Measurements from ENCODE around the gene NGFR.
"Not testable (repeated sequence)": the region's sequence is repeated elsewhere in the genome, so short reads cannot be mapped to it uniquely, and the experiment has no call there.

Gene NGFR

DNA sequence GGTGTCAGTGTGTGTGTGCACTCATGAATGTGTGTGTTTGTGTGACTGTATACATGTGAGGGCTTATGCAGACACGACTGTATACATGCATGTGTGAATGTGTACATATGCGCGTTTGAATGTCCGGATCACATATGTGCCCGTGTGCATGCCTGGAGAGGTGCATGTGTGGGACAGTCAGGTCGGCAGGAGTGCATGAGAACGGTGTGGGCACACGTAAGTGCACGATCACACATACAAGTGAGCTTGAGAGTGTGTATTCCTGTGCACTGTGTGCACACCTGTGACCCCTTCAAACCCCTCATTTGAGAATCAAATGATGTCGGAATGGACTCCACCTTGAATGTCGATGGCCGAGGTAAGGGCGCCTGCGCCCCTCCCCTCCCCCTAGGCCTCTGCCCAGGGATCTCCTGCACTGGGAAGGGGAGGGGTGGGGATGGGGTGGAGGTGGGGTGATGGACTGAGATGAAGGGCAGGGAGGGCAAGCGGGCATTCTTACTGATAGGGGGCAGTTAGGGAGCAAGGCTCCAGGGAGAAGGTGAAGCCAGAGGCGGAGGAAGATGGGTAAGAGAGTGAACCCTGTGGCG is 601 bp upstream of the NGFR start:
- FAIRE-seq (peak; percentile 35), DNase-seq (ENCODE audit: insufficient read length, low spot score) (no peak)
- TF ChIP-seq POLR2AphosphoS5 (IDR thresholded peaks at IDR 0.05; ENCODE audit: low read depth, low read length): no peak
- no peak for TF ChIP-seq POU2F2 (IDR thresholded peaks at IDR 0.05; ENCODE audit: low read depth, low read length)
- no peak for TF ChIP-seq SPI1 (IDR thresholded peaks at IDR 0.05; ENCODE audit: low read depth, low read length)
- TF ChIP-seq PAX5 (IDR thresholded peaks at IDR 0.05; ENCODE audit: insufficient read depth, low read length, severe bottlenecking): no peak
- no peak for TF ChIP-seq TAF1 (IDR thresholded peaks at IDR 0.05; ENCODE audit: low read depth, low read length)
- TF ChIP-seq POLR2A (IDR thresholded peaks at IDR 0.05; ENCODE audit: low read depth, low read length): no peak

DNA sequence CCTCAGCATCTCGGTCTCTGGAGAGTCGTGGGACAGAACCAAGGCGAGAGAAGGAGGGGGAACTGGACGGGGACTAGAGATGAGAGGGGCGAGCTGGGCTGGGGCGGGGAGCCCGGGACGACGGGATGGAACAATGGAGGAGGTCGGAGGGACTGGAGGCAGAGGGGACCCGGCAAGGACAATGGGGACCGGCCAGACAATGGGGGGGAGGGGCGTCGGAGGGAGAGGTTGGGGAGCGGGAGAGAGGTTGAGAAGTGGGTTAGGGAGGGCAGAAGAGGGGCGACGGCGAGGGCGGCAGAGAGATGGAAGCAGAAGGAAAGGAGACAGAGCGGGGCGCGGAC is 719 bp downstream of the NGFR start:
- DNase-seq (ENCODE audit: insufficient read length, low spot score) (no peak), FAIRE-seq (no peak)
- TF ChIP-seq POU2F2 (IDR thresholded peaks at IDR 0.05; ENCODE audit: low read depth, low read length): no peak
- TF ChIP-seq POLR2AphosphoS5 (IDR thresholded peaks at IDR 0.05; ENCODE audit: low read depth, low read length): no peak
- TF ChIP-seq PAX5 (IDR thresholded peaks at IDR 0.05; ENCODE audit: insufficient read depth, low read length, severe bottlenecking): no peak
- no peak for TF ChIP-seq TAF1 (IDR thresholded peaks at IDR 0.05; ENCODE audit: low read depth, low read length)
- TF ChIP-seq POLR2A (IDR thresholded peaks at IDR 0.05; ENCODE audit: low read depth, low read length): no peak

DNA sequence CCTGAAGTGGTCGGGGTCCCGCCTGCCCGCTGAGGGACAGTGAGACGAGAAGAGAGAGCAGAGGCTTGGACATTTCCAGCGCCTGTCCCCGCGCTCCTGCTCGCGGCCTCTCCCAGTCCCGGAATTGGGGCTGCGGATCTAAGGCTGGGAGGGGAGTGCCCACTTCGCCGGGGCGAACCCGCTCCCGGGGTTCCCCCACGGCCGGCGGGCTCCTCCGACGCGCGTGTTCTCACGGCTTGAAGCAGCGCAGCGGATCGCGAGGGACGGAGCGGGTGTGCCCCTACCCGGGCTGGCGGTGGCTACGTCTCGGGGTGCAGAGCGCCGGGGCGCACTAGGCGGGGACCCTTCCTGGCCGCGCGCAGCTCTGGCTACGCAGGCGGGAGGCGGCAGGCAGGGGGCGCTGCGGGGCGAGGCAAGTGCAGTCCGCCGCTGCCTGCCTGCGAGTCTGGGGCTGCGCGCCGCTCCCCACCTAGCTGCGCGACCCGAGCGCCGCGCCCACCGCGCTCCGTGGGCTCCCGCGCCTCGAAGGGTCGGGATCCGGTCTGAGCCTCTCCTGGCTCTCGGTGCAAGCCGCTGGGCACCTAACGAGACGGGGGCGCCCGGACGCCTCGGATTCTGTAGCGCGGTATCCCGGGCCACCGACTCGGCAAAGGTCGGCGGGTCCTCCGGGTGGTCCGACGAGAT is 1.2 kb downstream of the NGFR start:
- peak; percentile 95 for DNase-seq (ENCODE audit: insufficient read length, low spot score)
- TF ChIP-seq POU2F2 (IDR thresholded peaks at IDR 0.05; ENCODE audit: low read depth, low read length) (no peak), SPI1 (IDR thresholded peaks at IDR 0.05; ENCODE audit: low read depth, low read length) (no peak), TAF1 (IDR thresholded peaks at IDR 0.05; ENCODE audit: low read depth, low read length) (no peak), POLR2A (IDR thresholded peaks at IDR 0.05; ENCODE audit: low read depth, low read length) (no peak), PAX5 (IDR thresholded peaks at IDR 0.05; ENCODE audit: insufficient read depth, low read length, severe bottlenecking) (no peak)
- FAIRE-seq: peak; percentile 83

DNA sequence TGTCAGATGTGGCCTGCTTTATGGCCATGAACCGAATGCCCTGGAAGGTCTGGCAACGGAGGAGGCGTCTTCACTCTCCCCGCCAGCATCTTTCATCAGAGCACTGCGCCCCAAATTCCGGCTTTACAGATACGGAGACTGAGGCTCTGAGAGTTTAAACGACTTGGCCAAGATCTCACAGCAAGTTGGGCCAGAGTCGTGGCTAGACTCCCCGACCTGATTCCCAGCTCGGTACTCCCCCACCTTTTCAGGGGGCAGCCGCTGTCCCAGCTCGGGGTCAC is 1.7 kb downstream of the NGFR start:
- no peak for FAIRE-seq

DNA sequence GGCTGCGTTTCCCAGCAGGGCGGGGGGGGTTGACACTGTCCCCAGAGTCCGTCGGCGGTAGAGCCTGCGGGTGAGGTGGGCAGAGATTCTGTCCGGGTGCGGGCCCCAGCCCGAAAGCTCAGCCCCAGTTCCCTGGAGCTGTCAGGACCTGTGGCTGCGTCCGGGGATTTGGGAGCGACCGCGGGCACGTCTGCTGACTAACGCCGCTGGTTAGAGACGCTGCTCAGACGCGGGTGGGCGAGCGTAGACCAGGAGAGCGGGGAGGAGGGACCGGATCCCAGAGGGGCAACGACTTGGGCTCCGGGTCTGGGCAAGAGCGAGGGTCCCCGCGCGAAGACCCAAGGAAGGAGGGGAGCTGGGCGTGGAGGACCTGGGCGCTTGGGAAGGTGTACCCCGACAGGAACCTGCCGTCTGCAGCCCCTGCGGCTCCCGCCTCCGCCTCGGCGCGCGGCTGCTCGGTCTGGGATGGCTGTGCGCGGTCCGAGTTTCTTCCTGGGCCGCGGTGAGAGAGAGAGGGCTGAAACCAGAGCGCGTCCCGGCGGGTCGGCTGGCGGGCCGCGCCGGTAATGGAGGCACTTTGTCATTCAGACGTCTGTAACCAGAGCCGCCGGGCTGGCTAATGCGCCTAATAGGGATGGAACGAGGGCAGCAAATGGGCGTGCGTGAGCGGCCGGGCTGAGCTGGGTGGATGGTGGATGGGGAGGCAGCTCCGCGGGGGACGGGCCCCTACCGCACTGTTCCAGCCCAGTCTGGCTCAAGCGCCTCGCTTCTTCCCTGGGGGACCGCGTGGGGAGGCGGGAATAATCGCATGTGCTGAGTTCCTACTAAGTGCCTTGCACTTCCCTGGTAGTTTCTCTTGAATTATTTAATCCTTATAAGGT is 2.3 kb downstream of the NGFR start:
- no peak for DNase-seq (ENCODE audit: insufficient read length, low spot score)
- TF ChIP-seq SPI1 (IDR thresholded peaks at IDR 0.05; ENCODE audit: low read depth, low read length) (no peak), POLR2AphosphoS5 (IDR thresholded peaks at IDR 0.05; ENCODE audit: low read depth, low read length) (no peak), TAF1 (IDR thresholded peaks at IDR 0.05; ENCODE audit: low read depth, low read length) (no peak), POLR2A (IDR thresholded peaks at IDR 0.05; ENCODE audit: low read depth, low read length) (no peak), POU2F2 (IDR thresholded peaks at IDR 0.05; ENCODE audit: low read depth, low read length) (no peak), PAX5 (IDR thresholded peaks at IDR 0.05; ENCODE audit: insufficient read depth, low read length, severe bottlenecking) (no peak)
- no peak for FAIRE-seq

More for the DNA sequence above, 1.7 kb downstream of the NGFR start:
- no peak for DNase-seq (ENCODE audit: insufficient read length, low spot score)
- TF ChIP-seq TAF1 (IDR thresholded peaks at IDR 0.05; ENCODE audit: low read depth, low read length) (no peak), POLR2A (IDR thresholded peaks at IDR 0.05; ENCODE audit: low read depth, low read length) (no peak), SPI1 (IDR thresholded peaks at IDR 0.05; ENCODE audit: low read depth, low read length) (no peak), PAX5 (IDR thresholded peaks at IDR 0.05; ENCODE audit: insufficient read depth, low read length, severe bottlenecking) (no peak), POU2F2 (IDR thresholded peaks at IDR 0.05; ENCODE audit: low read depth, low read length) (no peak)

DNA sequence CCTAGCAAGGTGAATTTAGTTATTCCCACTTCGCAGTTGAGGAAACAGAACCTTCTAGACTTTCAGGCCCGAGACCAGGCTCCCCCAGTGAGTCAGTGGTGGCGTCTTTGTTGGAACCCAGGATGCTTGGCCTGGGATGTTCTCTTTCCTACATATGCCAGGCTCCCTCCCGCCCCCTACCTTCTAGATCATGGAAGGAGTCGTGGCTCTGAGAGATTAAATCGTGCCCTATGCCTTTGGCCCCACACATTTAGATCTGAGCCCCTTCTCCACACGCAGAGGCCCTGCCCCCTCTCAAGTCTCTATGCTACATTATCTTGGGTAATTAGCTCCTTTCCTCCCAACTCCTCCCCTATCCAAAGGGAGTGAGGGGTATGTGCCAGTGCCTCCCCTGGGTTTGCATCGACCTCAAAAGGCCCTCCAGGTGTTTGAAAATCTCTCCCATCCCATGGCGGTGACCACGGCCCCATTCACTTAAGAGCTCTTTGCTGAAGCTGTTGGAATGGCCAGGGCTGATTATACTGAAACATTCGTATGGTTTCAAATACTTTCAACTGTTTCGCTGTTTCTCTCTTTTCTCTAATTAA is 3.0 kb downstream of the NGFR start:
- no peak for TF ChIP-seq TAF1 (IDR thresholded peaks at IDR 0.05; ENCODE audit: low read depth, low read length)
- TF ChIP-seq POLR2A (IDR thresholded peaks at IDR 0.05; ENCODE audit: low read depth, low read length): no peak
- TF ChIP-seq POLR2AphosphoS5 (IDR thresholded peaks at IDR 0.05; ENCODE audit: low read depth, low read length): no peak
- no peak for TF ChIP-seq SPI1 (IDR thresholded peaks at IDR 0.05; ENCODE audit: low read depth, low read length)
- no peak for TF ChIP-seq POU2F2 (IDR thresholded peaks at IDR 0.05; ENCODE audit: low read depth, low read length)
- no peak for TF ChIP-seq PAX5 (IDR thresholded peaks at IDR 0.05; ENCODE audit: insufficient read depth, low read length, severe bottlenecking)
- DNase-seq (ENCODE audit: insufficient read length, low spot score) (no peak), FAIRE-seq (no peak)

DNA sequence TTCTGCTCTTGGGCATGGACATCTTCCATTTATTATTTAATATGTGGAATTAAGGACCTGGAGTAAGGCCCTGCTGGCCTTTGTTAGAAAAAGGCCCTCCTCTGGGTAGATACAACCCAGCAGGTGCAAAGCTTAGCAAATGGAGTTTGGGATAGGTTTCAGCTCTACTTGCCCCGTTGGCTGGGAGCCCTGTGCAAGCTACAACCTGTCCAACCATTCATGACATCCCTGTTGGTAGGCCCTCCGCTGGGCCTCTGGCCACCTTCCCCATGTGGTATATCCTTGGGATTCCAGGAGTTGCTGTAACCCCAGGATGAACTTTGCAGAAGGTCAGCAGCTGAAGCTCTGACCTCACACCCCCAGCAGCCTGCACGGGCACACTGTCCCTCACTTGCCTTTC is 6.4 kb downstream of the NGFR start:
- FAIRE-seq (no peak), DNase-seq (ENCODE audit: insufficient read length, low spot score) (no peak)
- TF ChIP-seq PAX5 (IDR thresholded peaks at IDR 0.05; ENCODE audit: insufficient read depth, low read length, severe bottlenecking) (no peak), POU2F2 (IDR thresholded peaks at IDR 0.05; ENCODE audit: low read depth, low read length) (no peak), POLR2A (IDR thresholded peaks at IDR 0.05; ENCODE audit: low read depth, low read length) (no peak), SPI1 (IDR thresholded peaks at IDR 0.05; ENCODE audit: low read depth, low read length) (no peak), TAF1 (IDR thresholded peaks at IDR 0.05; ENCODE audit: low read depth, low read length) (no peak), POLR2AphosphoS5 (IDR thresholded peaks at IDR 0.05; ENCODE audit: low read depth, low read length) (no peak)

DNA sequence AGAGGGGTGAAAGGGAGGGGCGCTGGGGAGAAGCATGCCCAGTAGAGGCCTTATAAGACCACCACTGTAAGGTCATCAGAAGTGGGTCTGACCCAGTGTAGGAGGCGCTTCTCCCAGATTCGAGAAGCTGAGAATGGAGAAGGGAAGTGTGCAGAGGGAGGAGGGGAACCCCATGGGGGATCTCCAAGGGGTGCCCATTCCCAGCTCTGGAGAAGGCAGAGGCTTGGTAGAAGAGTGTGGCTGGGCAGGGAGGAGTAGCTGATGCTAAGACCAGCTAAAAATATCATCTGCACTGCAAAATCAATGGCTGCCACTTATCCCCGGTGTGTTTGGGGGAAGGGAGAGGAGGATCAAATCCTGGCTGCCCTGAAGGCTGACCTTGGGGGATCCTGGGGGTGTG is 7.2 kb downstream of the NGFR start:
- FAIRE-seq: no peak
- no peak for DNase-seq (ENCODE audit: insufficient read length, low spot score)
- TF ChIP-seq POU2F2 (IDR thresholded peaks at IDR 0.05; ENCODE audit: low read depth, low read length): no peak
- TF ChIP-seq SPI1 (IDR thresholded peaks at IDR 0.05; ENCODE audit: low read depth, low read length): no peak
- no peak for TF ChIP-seq TAF1 (IDR thresholded peaks at IDR 0.05; ENCODE audit: low read depth, low read length)
- no peak for TF ChIP-seq POLR2A (IDR thresholded peaks at IDR 0.05; ENCODE audit: low read depth, low read length)
- no peak for TF ChIP-seq PAX5 (IDR thresholded peaks at IDR 0.05; ENCODE audit: insufficient read depth, low read length, severe bottlenecking)
- no peak for TF ChIP-seq POLR2AphosphoS5 (IDR thresholded peaks at IDR 0.05; ENCODE audit: low read depth, low read length)

DNA sequence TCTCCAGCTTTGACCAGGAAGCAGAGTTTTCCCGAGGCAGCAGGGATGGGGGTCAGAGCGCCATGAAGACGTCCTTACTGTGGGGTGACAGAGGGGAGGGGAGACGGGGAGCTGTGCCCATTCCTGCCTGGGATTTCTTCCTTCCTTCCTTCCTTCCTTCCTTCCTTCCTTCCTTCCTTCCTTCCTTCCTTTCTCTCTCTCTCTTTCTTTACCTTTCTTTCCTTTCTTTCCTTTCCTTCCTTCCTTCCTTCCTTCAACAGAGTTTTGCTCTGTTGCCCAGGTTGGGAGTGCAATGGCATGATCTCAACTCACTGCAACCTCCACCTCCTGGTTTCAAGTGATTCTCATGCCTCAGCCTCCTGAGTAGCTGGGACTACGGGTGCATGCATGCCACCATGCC is 7.6 kb downstream of the NGFR start:
- not testable (repeated sequence) for DNase-seq (ENCODE audit: insufficient read length, low spot score); FAIRE-seq
